Mesenchymal stem cell (in vitro differentiated cells and primary cell): ENCODE data around the gene CCL23. TPM values are rescaled to one million over a fixed set of nuclear protein-coding genes. Genes with fewer than 3 reads are reported as not detected.

Experiments used
- DNase-seq: peaks from one replicate; pipeline ENCODE4 v3.0.0-alpha.2; 2013
- H2AFZ ChIP-seq: one replicate; pipeline ENCODE4 v1.6.1; 2013; ENCODE audit warnings: low read depth, mild to moderate bottlenecking, control low read depth, inconsistent platforms, low read length, moderate library complexity
- H2AK5ac ChIP-seq: 2 replicates; pipeline ENCODE4 v1.6.1; 2013; ENCODE audit warnings: low read length, moderate library complexity, mild to moderate bottlenecking, inconsistent platforms; ENCODE audit not compliant: severe bottlenecking
- H2BK120ac ChIP-seq: one replicate; pipeline ENCODE4 v1.6.1; 2013; ENCODE audit warnings: low read depth, mild to moderate bottlenecking, inconsistent platforms, low read length, moderate library complexity
- H2BK12ac ChIP-seq, 2 experiments: one replicate each; pipeline ENCODE4 v1.6.1; 2013; ENCODE audit warnings: inconsistent platforms in 2 of 2, low read length in 2 of 2, mild to moderate bottlenecking in 2 of 2, moderate library complexity in 2 of 2, control low read depth in 1 of 2
- H2BK15ac ChIP-seq: one replicate; pipeline ENCODE4 v1.6.1; 2013; ENCODE audit warnings: mild to moderate bottlenecking, low read depth, inconsistent platforms; ENCODE audit not compliant: poor library complexity, severe bottlenecking
- H2BK5ac ChIP-seq: 2 replicates; pipeline ENCODE4 v1.6.1; 2013; ENCODE audit warnings: low read depth, mild to moderate bottlenecking, low read length, control low read depth, inconsistent platforms; ENCODE audit not compliant: poor library complexity, severe bottlenecking
- H3K14ac ChIP-seq, 2 experiments: one replicate each; pipeline ENCODE4 v1.6.1; 2013; ENCODE audit warnings: inconsistent platforms in 2 of 2, low read length in 2 of 2, control low read depth in 1 of 2, mild to moderate bottlenecking in 1 of 2, moderate library complexity in 1 of 2
- H3K18ac ChIP-seq, 2 experiments: one replicate each; pipeline ENCODE4 v1.6.1; 2013; ENCODE audit warnings: inconsistent platforms in 2 of 2, low read length in 2 of 2, control low read depth in 1 of 2, low read depth in 1 of 2, mild to moderate bottlenecking in 1 of 2
- H3K23ac ChIP-seq, 2 experiments: one replicate each; pipeline ENCODE4 v1.6.1; 2013; ENCODE audit warnings: inconsistent platforms in 2 of 2, low read length in 2 of 2, mild to moderate bottlenecking in 2 of 2, moderate library complexity in 2 of 2, control low read depth in 1 of 2
- H3K27ac ChIP-seq: 2 replicates; pipeline ENCODE4 v1.5.1; 2013; ENCODE audit warnings: mild to moderate bottlenecking, moderate library complexity, low read length, control low read depth, inconsistent platforms; ENCODE audit not compliant: poor library complexity, severe bottlenecking
- H3K27me3 ChIP-seq, 2 experiments: 2 replicates each; pipeline versions ENCODE4 v1.6.1 to v1.7.0; 2013; ENCODE audit warnings: low read length in 2 of 2, mild to moderate bottlenecking in 2 of 2, moderate library complexity in 2 of 2, control low read depth in 1 of 2, inconsistent platforms in 1 of 2; ENCODE audit not compliant: control insufficient read depth in 1 of 2, insufficient read depth in 1 of 2
- H3K36me3 ChIP-seq, 2 experiments: 2 replicates each; pipeline versions ENCODE4 v1.6.1 to v1.7.0; 2013; ENCODE audit warnings: low read length in 2 of 2, control low read depth in 1 of 2, inconsistent platforms in 1 of 2, low read depth in 1 of 2, mild to moderate bottlenecking in 1 of 2; ENCODE audit not compliant: insufficient read depth in 2 of 2, control insufficient read depth in 1 of 2
- H3K4ac ChIP-seq, 2 experiments: one replicate each; pipeline ENCODE4 v1.6.1; 2013; ENCODE audit warnings: inconsistent platforms in 2 of 2, low read length in 2 of 2, mild to moderate bottlenecking in 2 of 2, moderate library complexity in 2 of 2, control low read depth in 1 of 2, low read depth in 1 of 2
- H3K4me1 ChIP-seq: 2 replicates; pipeline ENCODE4 v1.6.1; 2013; ENCODE audit warnings: low read depth, low read length, control low read depth; ENCODE audit not compliant: control insufficient read depth, insufficient read depth
- H3K4me2 ChIP-seq: 2 replicates; pipeline ENCODE4 v1.6.1; 2013; ENCODE audit warnings: low read length, mild to moderate bottlenecking, inconsistent platforms; ENCODE audit not compliant: poor library complexity, severe bottlenecking
- H3K4me3 ChIP-seq, 2 experiments: 2 replicates each; pipeline versions ENCODE4 v1.5.1 to v1.7.0; 2013; ENCODE audit warnings: low read length in 2 of 2, mild to moderate bottlenecking in 2 of 2, control low read depth in 1 of 2, low read depth in 1 of 2; ENCODE audit not compliant: insufficient read depth in 1 of 2
- H3K79me1 ChIP-seq: replicated peaks from 2 replicates; pipeline ENCODE4 v1.6.1; 2013; ENCODE audit warnings: mild to moderate bottlenecking, control low read depth, low read length, inconsistent platforms; ENCODE audit not compliant: poor library complexity, severe bottlenecking
- H3K9ac ChIP-seq: 2 replicates; pipeline ENCODE4 v1.7.0; 2013; ENCODE audit warnings: mild to moderate bottlenecking, low read length, moderate library complexity
- H3K9me3 ChIP-seq: 2 replicates; pipeline ENCODE4 v1.7.0; 2013; ENCODE audit warnings: mild to moderate bottlenecking, low read length; ENCODE audit not compliant: control insufficient read depth
- H4K8ac ChIP-seq: one replicate; pipeline ENCODE4 v1.6.1; 2013; ENCODE audit warnings: inconsistent platforms, mild to moderate bottlenecking, low read length, moderate library complexity
- H4K91ac ChIP-seq: one replicate; pipeline ENCODE4 v1.6.1; 2013; ENCODE audit warnings: mild to moderate bottlenecking, low read length, inconsistent platforms
- WGBS: methylation state at CpG from one replicate; pipeline ENCODE4 v1.1.7; 2013; ENCODE audit warnings: mixed read lengths; 5-methylcytosine and 5-hydroxymethylcytosine counted together
- polyA plus RNA-seq, 2 experiments: library from polyadenylated mRNA; stranded (reverse); fragments of 200-250 nt; gene quantifications; one replicate each; pipeline ENCODE4 v1.2.3, GENCODE V29; 2013

CCL23 gene, protein sequence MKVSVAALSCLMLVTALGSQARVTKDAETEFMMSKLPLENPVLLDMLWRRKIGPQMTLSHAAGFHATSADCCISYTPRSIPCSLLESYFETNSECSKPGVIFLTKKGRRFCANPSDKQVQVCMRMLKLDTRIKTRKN
- not detected for polyA plus RNA-seq (2013, experiment 1 of 2)
- not detected for polyA plus RNA-seq (2013, experiment 2 of 2)

DNA sequence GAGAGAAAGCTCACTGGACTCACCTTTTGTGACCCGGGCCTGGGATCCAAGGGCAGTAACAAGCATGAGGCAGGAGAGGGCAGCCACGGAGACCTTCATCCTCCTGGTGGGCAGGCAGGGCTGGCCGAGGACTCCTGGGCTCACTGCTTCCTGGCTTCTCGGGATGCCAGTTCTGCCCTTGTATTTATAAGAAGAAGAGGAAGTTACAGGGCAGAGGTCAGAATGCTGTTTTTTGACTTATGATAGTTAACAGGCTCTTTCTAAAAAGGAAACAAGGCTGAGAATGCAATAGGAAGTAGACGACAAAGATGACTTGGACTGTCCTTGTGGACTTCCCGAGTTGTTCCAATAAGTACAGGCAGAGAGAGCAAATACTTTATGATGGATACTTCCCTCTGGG, at the start of gene CCL23:
Gene CCL23 (minus strand): TSS at position 174 of the 400 bp plus-strand sequence. CDS start 75 bp downstream, at position 99.
- Histone ChIP-seq H3K9ac (no peak within 1 kb of the TSS), H2BK12ac (no peak within 1 kb of the TSS), H3K4me3 (no peak within 1 kb of the TSS), H3K4me1 (no peaks in the 10 kb centered on the region), H2AFZ (no peak within 1 kb of the TSS), H2AK5ac (no peak within 1 kb of the TSS), H2BK15ac (no peak within 1 kb of the TSS), H3K36me3 (no peaks in the 10 kb centered on the region), H3K4me2 (no peak within 1 kb of the TSS), H4K91ac (no peak within 1 kb of the TSS), H3K9me3 (no peaks in the 10 kb centered on the region), H3K27ac (no peak within 1 kb of the TSS), H3K18ac (no peak within 1 kb of the TSS), H4K8ac (no peak within 1 kb of the TSS), H3K14ac (no peak within 1 kb of the TSS), H2BK5ac (no peak within 1 kb of the TSS), H2BK120ac (no peak within 1 kb of the TSS), H3K4ac (no peak within 1 kb of the TSS), H3K79me1 (no peaks in the 10 kb centered on the region), H3K23ac (no peak within 1 kb of the TSS), H3K27me3 (peaks cover 0 to 34% of the 10 kb centered on the region in 2 experiments)
- no peak for DNase-seq
- WGBS = 28% methylated on average over 6 of the region's 6 CpGs

DNA sequence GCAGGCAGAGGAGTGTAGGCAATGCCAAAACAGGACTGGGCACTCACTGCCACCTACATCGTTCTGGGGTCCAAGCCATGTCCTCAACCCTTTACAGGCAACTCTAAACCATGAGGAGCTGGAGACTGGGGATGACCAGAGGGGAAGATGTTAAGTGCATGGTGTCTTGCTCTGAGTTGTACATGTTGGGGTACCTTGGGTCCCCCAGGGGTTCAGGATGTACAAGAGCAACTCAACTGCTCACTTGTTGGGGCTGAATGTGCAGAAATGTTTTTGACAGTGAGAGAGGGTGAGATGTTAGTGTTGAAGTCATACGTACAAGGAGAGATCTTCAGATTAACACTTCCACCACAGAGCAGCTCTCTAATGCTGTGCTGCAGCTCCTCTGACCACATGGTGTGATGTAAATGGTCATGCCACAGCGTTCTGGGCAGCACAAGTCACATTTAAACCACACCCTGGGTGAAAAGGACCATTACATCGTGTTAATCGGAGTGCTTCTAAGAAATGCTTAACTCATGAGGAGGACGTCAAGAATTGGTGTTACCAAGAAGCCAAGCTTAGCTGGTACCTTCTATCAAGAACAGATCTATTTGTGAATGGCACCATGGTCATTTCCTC, 48.7 kb upstream of the CCL23 start:
- no peak overlapping the region for H2BK12ac ChIP-seq
- 75% methylated on average over 6 of the region's 6 CpGs for WGBS
- H3K4ac ChIP-seq = no peak overlapping the region
- H2BK120ac ChIP-seq = no peak overlapping the region
- no peaks in the 10 kb centered on the region for H3K79me1 ChIP-seq
- H3K4me3 ChIP-seq = no peak overlapping the region
- H2BK5ac ChIP-seq = no peak overlapping the region
- H3K9ac ChIP-seq = no peak overlapping the region
- H3K14ac ChIP-seq = no peak overlapping the region
- no peak overlapping the region for H3K18ac ChIP-seq
- no peak overlapping the region for H3K27ac ChIP-seq
- no peaks in the 10 kb centered on the region for H3K36me3 ChIP-seq
- no peak overlapping the region for H2AK5ac ChIP-seq
- H3K4me1 ChIP-seq = no peaks in the 10 kb centered on the region
- peak overlapping the region; percentile 30 for H4K91ac ChIP-seq
- H3K9me3 ChIP-seq = no peaks in the 10 kb centered on the region
- H3K27me3 ChIP-seq = peaks cover 13 to 14% of the 10 kb centered on the region in 2 experiments
- H3K23ac ChIP-seq = no peak overlapping the region
- H2AFZ ChIP-seq = no peak overlapping the region
- no peak overlapping the region for H4K8ac ChIP-seq
- no peak overlapping the region for H3K4me2 ChIP-seq
- DNase-seq = no peak
- H2BK15ac ChIP-seq = no peak overlapping the region

DNA sequence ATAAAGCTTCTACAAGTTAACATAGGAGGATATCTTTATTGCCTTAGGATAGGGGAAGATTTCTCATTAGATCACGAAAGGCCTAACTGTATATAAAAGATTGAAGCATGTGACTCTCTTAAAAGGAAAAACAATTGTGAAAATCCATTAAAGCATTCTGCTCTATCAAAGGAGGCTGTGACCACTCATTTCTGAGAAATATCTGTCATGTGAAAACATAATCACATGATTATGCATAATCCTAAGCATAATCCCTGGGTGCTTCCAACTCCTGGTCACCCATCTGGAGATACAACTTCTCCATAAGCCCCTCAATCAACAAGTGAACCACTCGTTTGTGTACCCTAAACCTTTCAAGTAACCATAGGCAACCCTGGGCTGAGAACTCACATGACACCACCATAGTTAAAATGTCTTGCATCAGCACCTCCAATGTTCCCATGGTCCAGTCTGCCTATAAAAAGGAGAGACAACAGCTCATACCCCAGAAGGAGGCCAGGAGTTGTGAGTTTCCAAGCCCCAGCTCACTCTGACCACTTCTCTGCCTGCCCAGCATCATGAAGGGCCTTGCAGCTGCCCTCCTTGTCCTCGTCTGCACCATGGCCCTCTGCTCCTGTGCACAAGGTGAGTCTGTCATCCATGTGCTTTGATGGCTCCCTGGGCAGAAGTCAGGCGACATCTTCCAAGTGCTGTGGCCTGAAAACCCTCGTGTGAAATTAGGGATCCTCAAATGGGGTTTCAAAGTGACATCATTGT, 46.2 kb upstream of the CCL23 start, which contains the start of gene CCL18:
Gene CCL18 (plus strand): TSS at position 487 of the 756 bp plus-strand sequence. CDS start 71 bp downstream, at position 558.
- Histone ChIP-seq H3K36me3 (no peaks in the 10 kb centered on the region), H2BK120ac (no peak within 1 kb of the TSS), H3K9me3 (peaks cover 3% of the 10 kb centered on the region), H3K18ac (no peak within 1 kb of the TSS), H2AFZ (no peak within 1 kb of the TSS), H2BK12ac (no peak within 1 kb of the TSS), H3K4me3 (no peak within 1 kb of the TSS), H3K23ac (no peak within 1 kb of the TSS), H3K9ac (no peak within 1 kb of the TSS), H3K14ac (no peak within 1 kb of the TSS), H4K8ac (no peak within 1 kb of the TSS), H2AK5ac (no peak within 1 kb of the TSS), H3K4ac (no peak within 1 kb of the TSS), H3K4me2 (no peak within 1 kb of the TSS), H4K91ac (no peak within 1 kb of the TSS), H3K27ac (no peak within 1 kb of the TSS), H2BK15ac (no peak within 1 kb of the TSS), H2BK5ac (no peak within 1 kb of the TSS), H3K4me1 (no peaks in the 10 kb centered on the region), H3K79me1 (no peaks in the 10 kb centered on the region), H3K27me3 (peaks cover 5% of the 10 kb centered on the region in 2 experiments)
- DNase-seq = no peak
- 48% methylated on average over 4 of the region's 5 CpGs for WGBS

DNA sequence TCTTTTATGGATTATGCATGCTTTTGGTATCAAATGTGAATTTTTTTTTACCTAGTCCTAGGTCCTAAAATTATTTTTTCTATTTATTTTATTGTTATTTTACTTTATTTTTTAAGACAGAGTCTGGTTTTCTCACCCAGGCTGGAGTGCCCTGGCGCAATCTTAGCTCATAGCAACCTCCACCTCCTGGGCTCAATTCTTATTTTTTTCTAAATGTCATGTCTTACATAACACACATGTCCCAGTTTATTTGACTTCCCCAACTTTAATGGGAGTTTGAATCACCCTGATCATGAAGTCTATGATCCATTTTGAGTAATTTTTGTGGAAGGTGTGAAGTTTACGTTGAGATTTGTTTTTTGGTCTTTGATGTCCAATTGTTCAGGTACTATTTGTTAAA, 43.0 kb upstream of the CCL23 start:
- Histone ChIP-seq H3K4me2 (no peak overlapping the region), H3K9me3 (peaks cover 3% of the 10 kb centered on the region), H3K4me1 (no peaks in the 10 kb centered on the region), H2BK5ac (no peak overlapping the region), H3K18ac (no peak overlapping the region), H3K36me3 (no peaks in the 10 kb centered on the region), H2BK15ac (no peak overlapping the region), H2BK12ac (no peak overlapping the region), H3K4me3 (no peak overlapping the region), H3K27ac (no peak overlapping the region), H2AFZ (no peak overlapping the region), H2BK120ac (no peak overlapping the region), H3K4ac (no peak overlapping the region), H3K14ac (no peak overlapping the region), H3K23ac (no peak overlapping the region), H4K8ac (no peak overlapping the region), H3K79me1 (no peaks in the 10 kb centered on the region), H4K91ac (no peak overlapping the region), H3K9ac (no peak overlapping the region), H2AK5ac (no peak overlapping the region), H3K27me3 (peaks cover 0 to 2% of the 10 kb centered on the region in 2 experiments)
- WGBS = 75% methylated on average over 2 of the region's 2 CpGs
- no peak for DNase-seq
